Endodermal cell (in vitro differentiated cells): Measurements from ENCODE around the gene DBNDD2. TPM values are rescaled to one million over a fixed set of nuclear protein-coding genes. Genes with fewer than 3 reads are reported as not detected.
A peak's percentile ranks its signal among the peaks of the same experiment; 100 is the strongest.

Experiments used
- DNase-seq: peaks from one replicate; pipeline ENCODE4 v3.0.0-alpha.2; 2017
- H3K27ac ChIP-seq: 2 replicates; pipeline ENCODE4 v1.5.1; 2013; ENCODE audit warnings: mild to moderate bottlenecking, low read depth, low read length, moderate library complexity
- H3K27me3 ChIP-seq: 2 replicates; pipeline ENCODE4 v1.6.1; 2013; ENCODE audit warnings: mild to moderate bottlenecking, low read length, moderate library complexity; ENCODE audit not compliant: insufficient read depth, control insufficient read depth, poor library complexity, severe bottlenecking
- H3K36me3 ChIP-seq: 2 replicates; pipeline ENCODE4 v1.7.0; 2013; ENCODE audit warnings: mild to moderate bottlenecking, low read length, moderate library complexity; ENCODE audit not compliant: control insufficient read depth, insufficient read depth
- H3K4me1 ChIP-seq: one replicate; pipeline ENCODE4 v1.7.0; 2013; ENCODE audit warnings: low read length; ENCODE audit not compliant: control insufficient read depth, insufficient read depth
- H3K4me3 ChIP-seq: 2 replicates; pipeline ENCODE4 v1.5.1; 2013; ENCODE audit warnings: mild to moderate bottlenecking, low read length, moderate library complexity
- H3K9ac ChIP-seq: 2 replicates; pipeline ENCODE4 v1.6.1; 2013; ENCODE audit warnings: mild to moderate bottlenecking, low read length, moderate library complexity; ENCODE audit not compliant: poor library complexity, severe bottlenecking; ENCODE audit errors: extremely low read depth
- H3K9me3 ChIP-seq: 2 replicates; pipeline ENCODE4 v1.6.1; 2013; ENCODE audit warnings: mild to moderate bottlenecking, low read length, moderate library complexity; ENCODE audit not compliant: control insufficient read depth
- H3K27ac Mint-ChIP-seq: 2 replicates; pipeline ENCODE4 v1.8.0; 2020; ENCODE audit warnings: mixed read lengths
- H3K27me3 Mint-ChIP-seq: 2 replicates; pipeline ENCODE4 v1.8.0; 2021; ENCODE audit warnings: mild to moderate bottlenecking, mixed read lengths; ENCODE audit not compliant: insufficient read depth
- H3K36me3 Mint-ChIP-seq: 2 replicates; pipeline ENCODE4 v1.8.0; 2020; ENCODE audit warnings: low read depth, mixed read lengths
- H3K4me1 Mint-ChIP-seq: 2 replicates; pipeline ENCODE4 v1.8.0; 2020; ENCODE audit warnings: mixed read lengths
- H3K4me3 Mint-ChIP-seq: 2 replicates; pipeline ENCODE4 v1.8.0; 2020; ENCODE audit warnings: mild to moderate bottlenecking, moderate library complexity, mixed read lengths
- H3K9me3 Mint-ChIP-seq: 2 replicates; pipeline ENCODE4 v1.8.0; 2020; ENCODE audit warnings: mild to moderate bottlenecking, mixed read lengths
- CTCF ChIP-seq: fragments of 200-600 bp; sonication (generic); conservative IDR thresholded peaks from 2 replicates; pipeline ENCODE4 v1.5.0; 2021; ENCODE audit warnings: antibody characterized with exemption, mild to moderate bottlenecking
- WGBS, 2 experiments: methylation state at CpG; one replicate each; pipeline versions ENCODE4 v1.1.5 to v1.1.7; 2013; ENCODE audit warnings: missing lambda C conversion rate in 2 of 2, mixed read lengths in 1 of 2; ENCODE audit not compliant: insufficient coverage in 1 of 2, insufficient read length in 1 of 2; 5-methylcytosine and 5-hydroxymethylcytosine counted together
- total RNA-seq, 2 donors: library from RNA; stranded (reverse); fragmentation: NEBNext Ultra II Directional in 1 of 2; extraction: Animal tissue kit (Norgen Biotek cat#: 25700) in 1 of 2; gene quantifications; 2 replicates in 1 of 2; 3 replicates in 1 of 2; pipeline ENCODE4 v1.2.1, GENCODE V29; 2021

The DBNDD2 gene
- total RNA-seq, 2 donors from 2014 or later: 63.2 to 69.1 TPM

DNA sequence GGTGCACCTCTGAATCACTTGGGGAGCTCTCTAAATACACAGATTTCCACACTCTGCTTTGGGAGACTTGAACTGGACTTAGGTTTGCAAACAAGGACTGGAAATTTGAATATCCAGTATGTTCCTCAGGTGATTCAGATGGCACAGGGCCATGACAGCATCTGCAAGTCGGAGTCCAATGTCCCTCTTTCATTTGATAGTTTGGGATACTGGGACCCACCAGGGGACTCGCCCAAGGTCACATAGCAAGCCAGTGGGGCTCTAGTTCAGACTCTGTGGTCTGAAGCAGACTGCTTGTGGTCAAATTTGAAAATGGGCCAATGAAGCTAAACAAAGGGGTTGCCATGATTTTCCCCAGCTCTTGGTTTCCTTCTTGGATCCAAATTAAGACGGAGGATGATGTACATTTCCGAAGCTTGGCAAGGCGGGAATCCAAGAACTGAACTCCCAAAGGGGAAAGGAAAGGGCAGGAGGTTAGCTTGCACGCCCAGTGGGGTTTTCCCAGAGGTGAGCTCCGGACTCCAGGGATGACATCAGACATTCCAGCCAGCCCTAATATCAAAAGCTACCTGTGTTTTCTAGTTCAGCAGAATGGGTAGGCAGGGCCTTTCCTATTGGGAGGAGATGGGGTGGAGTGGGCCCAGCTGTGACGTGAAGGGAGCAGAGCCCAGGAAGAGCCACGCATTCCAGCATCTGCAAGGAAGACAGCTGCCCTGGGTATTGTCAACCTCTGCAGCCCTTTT is 48.5 kb upstream of the DBNDD2 start:
- Histone ChIP-seq H3K27me3 (no peaks in the 10 kb centered on the region), H3K9me3 (no peaks in the 10 kb centered on the region), H3K4me3 (no peak overlapping the region), H3K4me1 (peaks cover 2% of the 10 kb centered on the region), H3K27ac (no peak overlapping the region), H3K9ac (no peak overlapping the region), H3K36me3 (no peaks in the 10 kb centered on the region)
- H3K36me3 Mint-ChIP-seq: no peaks in the 10 kb centered on the region
- peak; percentile 51 for DNase-seq
- H3K9me3 Mint-ChIP-seq: no peaks in the 10 kb centered on the region
- no peak overlapping the region for H3K27ac Mint-ChIP-seq
- peaks cover 18% of the 10 kb centered on the region for H3K4me1 Mint-ChIP-seq
- 91 to 96% methylated on average over 8 to 9 of the region's 9 CpGs for WGBS, 2 experiments
- no peak for TF ChIP-seq CTCF
- H3K4me3 Mint-ChIP-seq: no peak overlapping the region
- H3K27me3 Mint-ChIP-seq: no peaks in the 10 kb centered on the region

- Mint-ChIP-seq H3K9me3 (no peaks in the 10 kb centered on the region), H3K4me3 (no peak overlapping the region), H3K27me3 (no peaks in the 10 kb centered on the region), H3K27ac (no peak overlapping the region), H3K36me3 (peaks cover 11% of the 10 kb centered on the region), H3K4me1 (peaks cover 26% of the 10 kb centered on the region)
- Histone ChIP-seq H3K9me3 (no peaks in the 10 kb centered on the region), H3K36me3 (peaks cover 16% of the 10 kb centered on the region), H3K27ac (no peak overlapping the region), H3K27me3 (no peaks in the 10 kb centered on the region), H3K9ac (no peak overlapping the region), H3K4me3 (no peak overlapping the region), H3K4me1 (no peaks in the 10 kb centered on the region)
- DNase-seq: peak; percentile 10
- TF ChIP-seq CTCF: no peak
- WGBS, 2 experiments: 90 to 100% methylated on average over 3 to 6 of the region's 6 CpGs
These were observed 46.3 kb upstream of the DBNDD2 start for GRCh38 chr20:45361793-45362192.

- TF ChIP-seq CTCF: peak; percentile 93
- Histone ChIP-seq H3K27me3 (no peaks in the 10 kb centered on the region), H3K9me3 (no peaks in the 10 kb centered on the region), H3K36me3 (peaks cover 28% of the 10 kb centered on the region), H3K9ac (peak within 1 kb of the TSS; percentile 84), H3K4me1 (no peaks in the 10 kb centered on the region), H3K27ac (peak within 1 kb of the TSS; percentile 82), H3K4me3 (peak within 1 kb of the TSS; percentile 88)
- Mint-ChIP-seq H3K27ac (peak within 1 kb of the TSS; percentile 100), H3K4me1 (peaks cover 24% of the 10 kb centered on the region), H3K36me3 (peaks cover 23% of the 10 kb centered on the region), H3K4me3 (peak within 1 kb of the TSS; percentile 98), H3K27me3 (no peaks in the 10 kb centered on the region), H3K9me3 (no peaks in the 10 kb centered on the region)
- WGBS, 2 experiments: 0% methylated on average over 35 to 55 of the region's 55 CpGs
- peak; percentile 99 for DNase-seq
These were observed 45.1 kb upstream of the DBNDD2 start, which contains the start of gene SYS1 for GRCh38 chr20:45362804-45363610. SYS1 (plus strand) TSS chr20:45363156; CDS start chr20:45363532, 376 bp downstream.
